Fibroblast of mammary gland (primary cell): Measurements from ENCODE around the gene PSORS1C1.

ENCODE experiments used
- DNase-seq: peaks from one replicate; pipeline ENCODE4 v3.0.0-alpha.2; 2010; ENCODE audit warnings: low read depth
- H3K4me3 ChIP-seq: 2 replicates; pipeline ENCODE4 v1.5.1; 2011; ENCODE audit warnings: low read depth, mild to moderate bottlenecking, low read length, moderate library complexity; ENCODE audit not compliant: control insufficient read depth
- CTCF ChIP-seq: conservative IDR thresholded peaks from 2 replicates; pipeline ENCODE4 v1.5.1; 2011; ENCODE audit warnings: low read depth, low read length, inconsistent platforms; ENCODE audit not compliant: control insufficient read depth, insufficient read depth

Gene PSORS1C1

GRCh38 chr6:31075528-31075927, 39.1 kb upstream of the PSORS1C1 start:
- no peak overlapping the region for H3K4me3 ChIP-seq
- DNase-seq: peak; percentile 88
- no peak for TF ChIP-seq CTCF

GRCh38 chr6:31076611-31077010, 38.0 kb upstream of the PSORS1C1 start:
- DNase-seq: no peak
- no peak overlapping the region for H3K4me3 ChIP-seq
- TF ChIP-seq CTCF: no peak

GRCh38 chr6:31079656-31080261, 34.8 kb upstream of the PSORS1C1 start:
- DNase-seq: peak; percentile 66
- no peak overlapping the region for H3K4me3 ChIP-seq
- peak; percentile 88 for TF ChIP-seq CTCF

DNA sequence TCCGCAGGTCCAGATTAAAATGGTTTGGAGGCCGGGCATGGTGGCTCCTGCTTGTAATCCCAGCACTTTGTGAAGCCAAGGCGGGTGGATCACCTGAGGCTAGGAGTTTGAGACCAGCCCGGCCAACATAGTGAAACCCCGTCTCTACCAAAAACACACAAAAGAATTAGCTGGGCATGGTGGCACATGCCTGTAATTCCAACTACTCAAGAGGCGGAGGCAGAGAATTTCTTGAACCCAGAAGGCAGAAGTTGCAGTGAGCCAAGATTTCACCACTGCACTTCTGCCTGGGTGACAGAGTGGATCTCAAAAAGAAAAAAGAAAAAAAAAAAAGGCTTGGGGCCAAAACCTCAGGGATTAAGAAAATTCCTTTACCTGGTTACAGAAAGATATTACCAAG, 32.7 kb upstream of the PSORS1C1 start:
- no peak overlapping the region for H3K4me3 ChIP-seq
- TF ChIP-seq CTCF: no peak
- no peak for DNase-seq

- H3K4me3 ChIP-seq: no peak overlapping the region
- peak; percentile 55 for TF ChIP-seq CTCF
- peak; percentile 90 for DNase-seq
Observed at GRCh38 chr6:31083742-31084354, 30.8 kb upstream of the PSORS1C1 start.

GRCh38 chr6:31086788-31087440, 27.7 kb upstream of the PSORS1C1 start:
- peak; percentile 66 for DNase-seq
- no peak overlapping the region for H3K4me3 ChIP-seq
- TF ChIP-seq CTCF: no peak
